Measurements from ENCODE around the gene SCO2.

- TF ChIP-seq YY1 (IDR thresholded peaks at IDR 0.05; ENCODE audit: low read depth) (no peak), REST (IDR thresholded peaks at IDR 0.05; ENCODE audit: low read depth) (no peak), CEBPB (IDR thresholded peaks at IDR 0.05) (no peak), MAX (IDR thresholded peaks at IDR 0.05) (no peak), EP300 (IDR thresholded peaks at IDR 0.05; ENCODE audit: borderline replicate concordance) (no peak), RAD21 (IDR thresholded peaks at IDR 0.05; ENCODE audit: low read depth) (no peak), EGR1 (IDR thresholded peaks at IDR 0.05) (no peak), FOXM1 (IDR thresholded peaks at IDR 0.05; ENCODE audit: borderline replicate concordance, low read depth) (no peak), TAF1 (IDR thresholded peaks at IDR 0.05; ENCODE audit: low read depth) (no peak), USF1 (IDR thresholded peaks at IDR 0.05) (no peak)
Measured at GRCh38 chr22:50550395-50550794, 25.0 kb upstream of the SCO2 start.

Measured in Ishikawa (cell line).